Measurements from ENCODE around the gene SYT15.
A peak's percentile ranks its signal among the peaks of the same experiment; 100 is the strongest.

SYT15 gene

GRCh38 chr10:46545861-46546590 is 32.9 kb upstream of the SYT15 start:
- DNase-seq, result no peak

- DNase-seq, result no peak
These were observed 32.1 kb upstream of the SYT15 start for GRCh38 chr10:46546591-46547540.

- no peak for DNase-seq
These were observed 31.1 kb upstream of the SYT15 start for GRCh38 chr10:46547541-46548497.

GRCh38 chr10:46548498-46549090 is 30.3 kb upstream of the SYT15 start:
- DNase-seq, result no peak

- DNase-seq, result no peak
These were observed 29.5 kb upstream of the SYT15 start for GRCh38 chr10:46549171-46550075.

- no peak for DNase-seq
These were observed 28.7 kb upstream of the SYT15 start for GRCh38 chr10:46550076-46550790.

- DNase-seq, result no peak
These were observed 27.9 kb upstream of the SYT15 start for GRCh38 chr10:46550795-46551700.

- no peak for DNase-seq
These were observed 27.0 kb upstream of the SYT15 start for GRCh38 chr10:46551701-46552525.

GRCh38 chr10:46552526-46553237 is 26.2 kb upstream of the SYT15 start:
- no peak for DNase-seq

GRCh38 chr10:46553238-46554049 is 25.5 kb upstream of the SYT15 start:
- no peak for DNase-seq

- no peak for DNase-seq
These were observed 24.7 kb upstream of the SYT15 start for GRCh38 chr10:46554166-46554781.

- DNase-seq, result no peak
These were observed 23.6 kb upstream of the SYT15 start for GRCh38 chr10:46555366-46555712.

GRCh38 chr10:46555713-46556514 is 23.0 kb upstream of the SYT15 start:
- DNase-seq, result peak; percentile 3

GRCh38 chr10:46556515-46557318 is 22.2 kb upstream of the SYT15 start, which contains the start of gene GPRIN2:
Gene GPRIN2 (minus strand): TSS chr10:46556658. CDS start chr10:46550736, 5,922 bp downstream.
- no peak for DNase-seq
